ENCODE results near the gene ZCCHC4.

Gene ZCCHC4

DNA sequence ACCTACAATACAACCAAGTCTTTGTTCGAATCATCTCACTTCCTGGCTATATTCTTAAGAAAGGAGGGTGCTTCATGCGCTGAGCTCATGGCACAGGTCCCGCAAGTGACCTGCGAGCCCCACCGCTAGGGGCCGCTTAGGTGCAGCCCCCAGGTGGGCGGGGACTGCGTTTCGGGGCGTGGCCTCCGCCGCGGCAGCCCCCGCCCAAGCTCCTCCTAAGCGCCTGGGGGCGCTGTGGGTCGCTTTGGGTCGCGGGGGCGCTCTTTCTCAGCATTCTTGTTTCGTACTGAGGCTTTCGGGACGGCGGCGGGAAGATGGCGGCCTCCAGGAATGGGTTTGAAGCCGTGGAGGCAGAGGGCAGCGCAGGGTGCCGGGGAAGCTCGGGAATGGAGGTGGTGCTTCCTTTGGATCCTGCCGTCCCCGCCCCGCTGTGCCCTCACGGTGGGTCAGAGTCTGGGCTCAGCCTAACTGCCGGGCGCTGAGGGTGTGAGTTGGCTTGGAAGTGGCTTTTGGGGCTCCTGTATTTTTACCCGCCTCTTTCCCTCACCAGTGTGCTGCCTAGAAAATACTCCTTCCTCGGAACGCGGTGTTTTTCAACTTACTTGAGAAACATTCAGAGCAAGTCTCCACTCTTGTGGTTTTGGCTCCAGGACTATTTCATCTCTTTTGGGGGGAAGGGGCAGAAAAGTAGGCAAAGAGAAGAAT is at the start of gene ZCCHC4:
TSS of gene ZCCHC4 (plus strand) at position 279 of the 705 bp plus-strand sequence. CDS start at position 315, 36 bp downstream.
- peak; percentile 86 for DNase-seq

DNA sequence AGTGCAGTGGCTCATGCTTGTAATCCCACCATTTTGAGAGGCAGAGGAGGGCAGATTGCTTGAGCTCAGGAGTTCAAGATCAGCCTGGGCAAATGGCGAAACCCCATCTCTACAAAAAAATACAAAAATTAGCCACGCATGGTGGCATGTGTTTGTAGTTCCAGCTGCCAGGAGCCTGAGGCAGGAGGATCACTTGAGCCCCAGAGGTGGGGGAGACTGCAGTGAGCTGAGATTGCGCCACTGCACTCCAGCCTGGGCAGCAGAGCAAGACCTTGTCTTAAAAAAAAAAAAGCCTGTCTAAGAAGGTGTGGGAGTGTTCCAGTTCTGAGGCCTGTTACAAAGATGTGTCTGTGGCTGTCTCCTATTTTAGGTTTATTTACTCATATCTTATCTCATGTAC is 40.7 kb upstream of the ZCCHC4 start:
- DNase-seq = no peak

GRCh38 chr4:25280210-25280609 is 32.4 kb upstream of the ZCCHC4 start:
- no peak for DNase-seq

- no peak for DNase-seq
These were observed 28.6 kb upstream of the ZCCHC4 start for GRCh38 chr4:25283948-25284347.

- no peak for DNase-seq
These were observed 28.1 kb upstream of the ZCCHC4 start for GRCh38 chr4:25284466-25284865.

DNA sequence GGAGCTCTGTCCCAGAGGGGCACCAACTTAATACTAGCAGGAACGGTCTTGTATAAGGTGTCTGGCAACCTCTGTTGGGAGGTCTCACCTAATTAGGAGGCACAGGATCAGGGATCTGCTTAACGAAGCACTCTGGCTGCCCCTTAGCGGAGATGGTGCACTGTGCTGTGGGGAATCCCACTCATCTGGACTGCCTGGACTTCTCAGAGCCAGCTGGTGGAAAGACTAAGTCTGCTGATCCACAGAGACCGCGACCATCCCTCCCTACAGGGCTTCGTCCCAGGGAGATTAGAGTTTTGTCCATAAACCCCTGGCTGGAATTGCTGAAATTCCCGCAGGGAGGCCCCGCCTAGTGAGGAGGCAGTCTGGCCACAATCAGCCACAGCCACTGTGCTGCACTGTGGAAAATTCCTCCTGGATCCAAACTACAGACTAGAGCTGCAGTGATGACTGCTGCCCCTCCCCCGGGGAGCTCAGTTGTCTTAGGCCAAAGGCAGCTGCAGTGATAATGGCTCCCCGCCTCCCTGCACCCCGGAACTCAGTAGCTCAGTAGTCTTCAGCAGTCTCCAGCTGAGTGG is 22.0 kb upstream of the ZCCHC4 start:
- no peak for DNase-seq

DNA sequence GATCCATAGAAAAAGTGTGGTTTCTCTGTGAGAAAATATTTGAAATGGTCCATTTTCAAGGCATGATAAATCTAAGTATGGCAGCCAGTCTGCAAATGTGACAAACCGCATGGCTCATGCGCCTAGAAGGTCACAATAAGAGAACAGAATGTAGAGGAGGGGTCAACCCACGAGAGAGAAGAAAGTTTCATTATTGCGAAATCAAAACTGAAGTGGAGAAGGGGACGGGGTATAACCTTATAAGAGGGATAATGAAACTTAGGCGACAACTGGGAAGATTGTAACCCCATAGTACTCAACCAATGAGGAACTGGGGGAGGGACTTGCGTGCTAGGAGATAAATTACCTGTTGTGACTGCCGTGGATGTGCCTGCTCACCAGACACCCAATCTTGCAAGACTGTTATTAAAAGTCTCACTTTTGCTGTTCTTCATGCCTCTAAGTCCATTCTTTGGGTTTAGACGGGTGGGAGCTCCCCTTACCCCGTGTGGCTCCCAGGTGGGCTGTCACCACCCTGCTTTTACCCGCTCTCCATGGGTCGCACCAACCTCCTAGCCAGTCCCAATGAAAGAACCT is 21.3 kb upstream of the ZCCHC4 start:
- no peak for DNase-seq

GRCh38 chr4:25297528-25298242 is 14.9 kb upstream of the ZCCHC4 start:
- DNase-seq = no peak

GRCh38 chr4:25299476-25300203 is 12.9 kb upstream of the ZCCHC4 start:
- DNase-seq = no peak

DNA sequence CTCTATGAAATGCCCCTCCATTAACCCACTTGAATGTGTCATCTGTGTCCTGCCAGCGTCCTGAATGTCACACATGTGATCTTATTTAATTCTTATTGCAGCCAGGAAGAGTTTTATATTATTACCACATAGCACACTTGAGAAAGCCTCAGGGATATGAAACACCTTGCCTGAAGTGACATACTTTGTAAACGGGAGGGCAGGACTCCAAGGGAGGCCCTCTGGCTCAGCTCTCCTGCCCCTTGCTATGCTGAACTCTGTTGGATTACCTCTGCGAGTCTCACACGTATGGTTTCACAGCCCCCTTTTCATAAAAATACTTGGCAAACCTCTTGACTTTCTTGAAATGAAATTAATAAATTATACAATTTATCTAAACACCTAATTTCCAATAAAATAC is 11.1 kb upstream of the ZCCHC4 start:
- DNase-seq = no peak

DNA sequence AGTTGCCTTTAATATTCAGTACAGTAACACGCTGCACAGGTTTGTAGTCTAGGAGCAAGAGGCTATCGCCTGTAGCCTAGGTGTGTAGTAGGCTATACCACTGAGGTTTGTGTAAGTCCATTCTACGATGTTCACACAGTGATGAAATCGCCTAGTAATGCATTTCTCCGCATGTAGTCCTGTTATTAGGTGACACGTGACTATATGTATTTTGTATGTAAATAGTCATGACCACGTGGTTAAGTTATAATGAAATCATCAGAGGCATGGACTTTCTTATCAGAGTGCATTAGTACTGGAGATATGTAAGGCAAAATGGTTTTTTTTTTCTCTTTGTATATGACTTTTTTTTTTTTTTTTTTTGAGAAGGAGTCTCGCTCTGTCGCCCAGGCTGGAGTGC is 9.9 kb upstream of the ZCCHC4 start:
- no peak for DNase-seq

GRCh38 chr4:25303578-25303977 is 9.0 kb upstream of the ZCCHC4 start:
- no peak for DNase-seq

DNA sequence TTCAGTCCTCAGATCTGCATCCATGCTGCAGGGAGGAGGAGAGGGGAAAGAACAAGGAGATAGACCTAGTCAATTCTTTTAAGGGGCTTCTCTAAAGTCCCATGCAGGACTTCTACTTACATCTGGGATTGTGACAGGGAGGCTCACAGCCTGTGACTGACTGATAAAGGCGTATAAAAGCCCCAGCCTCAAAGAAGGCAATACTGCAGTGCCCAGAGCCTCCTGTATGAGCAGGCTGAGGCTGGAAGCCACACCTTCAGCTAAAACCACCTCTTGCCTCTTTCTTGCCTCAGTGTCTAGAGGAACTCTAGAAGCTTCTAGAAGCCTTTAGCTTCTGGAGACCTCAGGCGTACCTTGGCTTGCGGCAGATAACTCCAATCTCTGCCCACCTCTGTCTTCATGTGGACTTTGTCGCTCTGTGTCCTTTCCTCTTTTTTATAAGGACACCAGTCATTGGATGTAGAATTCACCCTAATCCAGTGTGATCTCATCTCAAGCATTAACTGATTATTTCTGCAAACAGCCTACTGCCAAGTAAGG is 6.0 kb upstream of the ZCCHC4 start:
- no peak for DNase-seq

- DNase-seq = no peak
These were observed 5.0 kb upstream of the ZCCHC4 start for GRCh38 chr4:25307596-25307995.

DNA sequence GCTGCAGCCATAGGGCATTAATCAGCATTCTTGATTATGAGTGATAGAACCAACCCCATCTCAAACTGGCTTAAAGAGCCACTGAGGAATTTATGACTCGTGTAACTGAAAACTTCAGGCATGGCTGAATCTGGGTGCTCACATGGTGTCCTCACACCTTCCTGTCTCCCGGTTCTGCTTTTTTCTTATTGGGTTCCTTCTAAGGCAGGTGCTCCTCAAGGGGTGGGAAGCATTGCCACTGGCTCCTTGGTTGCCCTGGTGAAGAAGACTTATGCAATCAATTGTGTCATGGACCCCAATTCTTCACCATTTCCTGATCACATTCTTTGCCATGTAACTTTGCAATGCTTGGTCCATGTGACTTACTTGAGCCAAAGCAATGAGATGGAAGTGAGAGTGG is 4.3 kb upstream of the ZCCHC4 start:
- DNase-seq = no peak

DNA sequence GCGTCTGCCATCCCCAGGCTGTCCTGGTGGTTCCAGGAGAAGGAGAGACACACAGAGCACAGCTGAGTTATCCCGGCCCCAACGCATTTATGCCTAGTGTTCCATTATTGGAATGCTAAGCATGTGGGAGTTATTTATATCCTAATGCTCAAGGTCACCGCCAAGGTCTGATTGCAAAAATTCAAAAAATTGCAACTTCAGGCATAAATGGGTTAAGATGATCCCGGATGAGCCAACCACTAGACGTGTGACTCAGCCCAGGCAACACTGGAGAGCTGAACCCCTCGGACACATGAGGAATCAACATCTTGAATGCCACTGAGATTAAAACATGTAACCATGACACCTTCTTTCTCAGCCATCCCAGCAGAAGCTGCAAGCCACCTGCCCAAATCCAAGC is 3.8 kb upstream of the ZCCHC4 start:
- no peak for DNase-seq

GRCh38 chr4:25310066-25310802 is 2.3 kb upstream of the ZCCHC4 start:
- DNase-seq = no peak

- DNase-seq = no peak
These were observed 1.8 kb upstream of the ZCCHC4 start for GRCh38 chr4:25310803-25311166.

GRCh38 chr4:25313201-25313895 is 774 bp downstream of the ZCCHC4 start:
- no peak for DNase-seq

- no peak for DNase-seq
These were observed 7.8 kb downstream of the ZCCHC4 start for GRCh38 chr4:25320336-25320735.

DNA sequence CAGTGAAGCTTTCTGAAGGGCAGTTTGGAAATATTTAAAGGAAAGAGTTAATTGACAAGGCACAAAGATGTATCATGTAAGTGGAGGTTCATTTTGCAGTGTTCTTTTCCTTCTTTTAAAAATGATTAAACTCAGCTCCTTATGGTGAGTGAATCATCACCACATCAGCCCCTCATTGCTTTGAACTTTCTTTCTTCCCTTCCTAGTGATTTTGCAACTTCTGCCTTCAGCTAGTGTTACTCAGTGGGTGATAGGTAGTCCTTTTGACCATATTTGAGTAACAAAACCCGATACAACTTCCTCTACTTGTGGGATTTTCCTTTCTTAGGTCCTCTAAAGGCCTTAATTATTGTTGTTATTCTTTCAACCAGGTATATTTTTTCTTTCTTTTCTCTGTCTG is 8.2 kb downstream of the ZCCHC4 start:
- no peak for DNase-seq

- no peak for DNase-seq
These were observed 9.1 kb downstream of the ZCCHC4 start for GRCh38 chr4:25321703-25322102.

Data from activated naive CD4-positive, alpha-beta T cell treated with Interleukin-2 at 50 U/mL for 16 hours (primary cell).